Vagina (tissue), 2 donors: Measurements from ENCODE around the gene FAR2.

Experiments used
- CTCF ChIP-seq, 3 experiments: fragments of 450-650 bp in 2 of 3; fragments of 200-600 bp in 1 of 3; sonication (generic) in 1 of 3; IDR thresholded peaks; one replicate each; pipeline ENCODE4 v1.5.1; 2017 to 2019; ENCODE audit warnings: antibody characterized with exemption in 3 of 3, mild to moderate bottlenecking in 2 of 3, moderate library complexity in 2 of 3
- POLR2A ChIP-seq, 2 donors: fragments of 450-650 bp; IDR thresholded peaks; one replicate each; pipeline ENCODE4 v1.6.1; 2017; ENCODE audit warnings: antibody characterized with exemption in 2 of 2, mild to moderate bottlenecking in 2 of 2, moderate library complexity in 2 of 2

GRCh38 chr12:29287622-29288021, 138.5 kb downstream of the FAR2 start:
- TF ChIP-seq CTCF (IDR thresholded peaks at IDR 0.05), result no peak
- no peak for TF ChIP-seq POLR2A (IDR thresholded peaks at IDR 0.05)
